Measurements from ENCODE around the gene ERBB2. TPM values are rescaled to one million over a fixed set of nuclear protein-coding genes. Genes with fewer than 3 reads are reported as not detected.
"Not testable (repeated sequence)": the region's sequence is repeated elsewhere in the genome, so short reads cannot be mapped to it uniquely, and the experiment has no call there.

Gene ERBB2
- total RNA-seq, 2 experiments from 2014 or later: 5.9 to 6.3 TPM

GRCh38 chr17:39756380-39757079, 56.7 kb downstream of the ERBB2 start:
- intact Hi-C loops (cut with micrococcal nuclease): no loop called here
- Mint-ChIP-seq H3K4me1 (ENCODE audit: low read depth) (peaks cover 74% of the 10 kb centered on the region), H3K4me3 (peak overlapping the region; percentile 23), H3K36me3 (peaks cover 13% of the 10 kb centered on the region), H3K27ac (peak overlapping the region; percentile 91), H3K9me3 (no peaks in the 10 kb centered on the region), H3K27me3 (no peaks in the 10 kb centered on the region)
- DNase-seq: no peak
- CTCF ChIA-PET: interaction anchor here (0.9 to 2.8 kb wide), 7 partner anchors 8 to 224 kb away, joined by 3 to 20 read pairs (median 14); partner anchors contain the start of genes MIEN1 and PSMD3
- POLR2A ChIA-PET: interaction anchor here (0.9 to 4.5 kb wide), 8 partner anchors 10 to 170 kb away, joined by 3 to 42 read pairs (median 4); partner anchors contain the start of gene IKZF3

- Mint-ChIP-seq H3K27ac (peak overlapping the region; percentile 91), H3K9me3 (no peaks in the 10 kb centered on the region), H3K27me3 (no peaks in the 10 kb centered on the region), H3K4me3 (no peak overlapping the region), H3K4me1 (ENCODE audit: low read depth) (peaks cover 74% of the 10 kb centered on the region), H3K36me3 (peaks cover 13% of the 10 kb centered on the region)
- no peak for DNase-seq
- ChIA-PET POLR2A (interaction anchor here (0.9 to 4.5 kb wide), 4 partner anchors 13 to 36 kb away, joined by 3 to 42 read pairs (median 12); no protein-coding TSS in a partner anchor), CTCF (interaction anchor here (0.9 to 2.8 kb wide), 4 partner anchors 12 to 27 kb away, joined by 3 to 16 read pairs (median 11); partner anchors contain the start of gene MIEN1)
- intact Hi-C loops (cut with micrococcal nuclease): no loop called here
Observed at GRCh38 chr17:39757176-39757662, 57.4 kb downstream of the ERBB2 start.

- ChIA-PET POLR2A (interaction anchor here (0.7 to 3.4 kb wide), 12 partner anchors 9 to 137 kb away, joined by 3 to 39 read pairs (median 4); partner anchors contain the start of gene IKZF3), CTCF (interaction anchor here (0.6 to 2.4 kb wide), 10 partner anchors 11 to 222 kb away, joined by 3 to 16 read pairs (median 5); partner anchors contain the start of genes MIEN1 and PSMD3)
- no peaks in the 10 kb centered on the region for H3K9me3 Mint-ChIP-seq
- DNase-seq: peak; percentile 77
- H3K4me1 Mint-ChIP-seq (ENCODE audit: low read depth): peaks cover 77% of the 10 kb centered on the region
- no peaks in the 10 kb centered on the region for H3K27me3 Mint-ChIP-seq
- intact Hi-C loops (cut with micrococcal nuclease): loop anchor here (1.0 kb wide), 1 partner anchor 12 kb away; no protein-coding TSS in a partner anchor
- peaks cover 18% of the 10 kb centered on the region for H3K36me3 Mint-ChIP-seq
- peak overlapping the region; percentile 25 for H3K4me3 Mint-ChIP-seq
- H3K27ac Mint-ChIP-seq: peak overlapping the region; percentile 91
Observed at GRCh38 chr17:39757931-39758873, 58.3 kb downstream of the ERBB2 start.

GRCh38 chr17:39759204-39759603, 59.3 kb downstream of the ERBB2 start:
- CTCF ChIA-PET: interaction anchor here (1.3 to 2.4 kb wide), 7 partner anchors 10 to 221 kb away, joined by 3 to 16 read pairs (median 6); partner anchors contain the start of gene PSMD3
- H3K36me3 Mint-ChIP-seq: peaks cover 20% of the 10 kb centered on the region
- DNase-seq: no peak
- H3K27me3 Mint-ChIP-seq: no peaks in the 10 kb centered on the region
- POLR2A ChIA-PET: interaction anchor here (1.0 to 3.4 kb wide), 5 partner anchors 11 to 138 kb away, joined by 3 to 39 read pairs (median 3); no protein-coding TSS in a partner anchor
- no peak overlapping the region for H3K4me3 Mint-ChIP-seq
- no peaks in the 10 kb centered on the region for H3K9me3 Mint-ChIP-seq
- peak overlapping the region; percentile 91 for H3K27ac Mint-ChIP-seq
- intact Hi-C loops (cut with micrococcal nuclease): no loop called here
- H3K4me1 Mint-ChIP-seq (ENCODE audit: low read depth): peaks cover 77% of the 10 kb centered on the region

GRCh38 chr17:39761861-39762496, 62.1 kb downstream of the ERBB2 start:
- Mint-ChIP-seq H3K36me3 (peaks cover 45% of the 10 kb centered on the region), H3K27ac (peak overlapping the region; percentile 72), H3K4me1 (ENCODE audit: low read depth) (peaks cover 80% of the 10 kb centered on the region), H3K9me3 (no peaks in the 10 kb centered on the region), H3K27me3 (no peaks in the 10 kb centered on the region), H3K4me3 (no peak overlapping the region)
- ChIA-PET CTCF (interaction anchor here (1.2 to 1.3 kb wide), 4 partner anchors 8 to 219 kb away, joined by 3 to 6 read pairs (median 4); partner anchors contain the start of gene PSMD3), POLR2A (interaction anchor here (1.3 to 2.3 kb wide), 4 partner anchors 13 to 30 kb away, joined by 3 to 7 read pairs (median 5); no protein-coding TSS in a partner anchor)
- DNase-seq: peak; percentile 28
- intact Hi-C loops (cut with micrococcal nuclease): no loop called here

- H3K9me3 Mint-ChIP-seq: no peaks in the 10 kb centered on the region
- peaks cover 54% of the 10 kb centered on the region for H3K36me3 Mint-ChIP-seq
- H3K4me3 Mint-ChIP-seq: no peak overlapping the region
- intact Hi-C loops (cut with micrococcal nuclease): no loop called here
- ChIA-PET CTCF (interaction anchor here (1.2 kb wide), 1 partner anchor 218 kb away, joined by 3 read pairs; the partner anchor contains the start of gene PSMD3), POLR2A (interaction anchor here (0.6 to 2.4 kb wide), 6 partner anchors 8 to 101 kb away, joined by 3 to 9 read pairs (median 5); partner anchors contain the start of gene IKZF3)
- no peaks in the 10 kb centered on the region for H3K27me3 Mint-ChIP-seq
- DNase-seq: no peak
- peaks cover 79% of the 10 kb centered on the region for H3K4me1 Mint-ChIP-seq (ENCODE audit: low read depth)
- peak overlapping the region; percentile 46 for H3K27ac Mint-ChIP-seq
Observed at GRCh38 chr17:39763051-39763820, 63.4 kb downstream of the ERBB2 start.

GRCh38 chr17:39764171-39764570, 64.3 kb downstream of the ERBB2 start:
- H3K4me3 Mint-ChIP-seq; H3K27ac Mint-ChIP-seq; H3K9me3 Mint-ChIP-seq; CTCF ChIA-PET; H3K27me3 Mint-ChIP-seq; intact Hi-C loops (cut with micrococcal nuclease): not testable (repeated sequence)
- DNase-seq: peak; percentile 7
- POLR2A ChIA-PET: interaction anchor here (0.9 to 2.4 kb wide), 3 partner anchors 9 to 100 kb away, joined by 3 to 9 read pairs (median 4); partner anchors contain the start of gene IKZF3
- Mint-ChIP-seq H3K36me3 (peaks cover 60% of the 10 kb centered on the region), H3K4me1 (ENCODE audit: low read depth) (peaks cover 79% of the 10 kb centered on the region)

- POLR2A ChIA-PET: interaction anchor here (2.4 kb wide), 1 partner anchor 10 kb away, joined by 9 read pairs; no protein-coding TSS in a partner anchor
- Mint-ChIP-seq H3K27me3 (no peaks in the 10 kb centered on the region), H3K36me3 (peaks cover 54% of the 10 kb centered on the region), H3K27ac (peak overlapping the region; percentile 14), H3K9me3 (no peaks in the 10 kb centered on the region), H3K4me1 (ENCODE audit: low read depth) (peaks cover 80% of the 10 kb centered on the region), H3K4me3 (no peak overlapping the region)
- peak; percentile 4 for DNase-seq
- CTCF ChIA-PET: interaction anchor here (0.7 to 1.0 kb wide), 2 partner anchors 9 to 144 kb away, joined by 3 read pairs; no protein-coding TSS in a partner anchor
- intact Hi-C loops (cut with micrococcal nuclease): no loop called here
Observed at GRCh38 chr17:39765175-39765574, 65.3 kb downstream of the ERBB2 start.

GRCh38 chr17:39765766-39766165, 65.9 kb downstream of the ERBB2 start:
- H3K27me3 Mint-ChIP-seq: no peaks in the 10 kb centered on the region
- H3K4me3 Mint-ChIP-seq: no peak overlapping the region
- intact Hi-C loops (cut with micrococcal nuclease): no loop called here
- H3K4me1 Mint-ChIP-seq (ENCODE audit: low read depth): peaks cover 84% of the 10 kb centered on the region
- POLR2A ChIA-PET: interaction anchor here (1.0 kb wide), 1 partner anchor 304 kb away, joined by 3 read pairs; the partner anchor contains the start of gene CDK12
- peaks cover 54% of the 10 kb centered on the region for H3K36me3 Mint-ChIP-seq
- no peaks in the 10 kb centered on the region for H3K9me3 Mint-ChIP-seq
- H3K27ac Mint-ChIP-seq: peak overlapping the region; percentile 85
- CTCF ChIA-PET: interaction anchor here (1.3 kb wide), 1 partner anchor 12 kb away, joined by 3 read pairs; no protein-coding TSS in a partner anchor
- peak; percentile 8 for DNase-seq

- peak; percentile 43 for DNase-seq
- CTCF ChIA-PET: interaction anchor here (1.3 kb wide), 1 partner anchor 10 kb away, joined by 3 read pairs; no protein-coding TSS in a partner anchor
- Mint-ChIP-seq H3K4me3 (peak overlapping the region; percentile 4), H3K4me1 (ENCODE audit: low read depth) (peaks cover 88% of the 10 kb centered on the region), H3K36me3 (peaks cover 59% of the 10 kb centered on the region), H3K9me3 (no peaks in the 10 kb centered on the region), H3K27me3 (no peaks in the 10 kb centered on the region), H3K27ac (peak overlapping the region; percentile 85)
- POLR2A ChIA-PET: interaction anchor here (0.5 to 1.1 kb wide), 4 partner anchors 9 to 65 kb away, joined by 3 to 6 read pairs (median 3); no protein-coding TSS in a partner anchor
- intact Hi-C loops (cut with micrococcal nuclease): no loop called here
Observed at GRCh38 chr17:39767147-39767546, 67.3 kb downstream of the ERBB2 start.

All from activated CD4-positive, alpha-beta memory T cell treated with anti-CD3 and anti-CD28 coated beads for 36 hours (primary cell).